Measurements from ENCODE around the gene BPIFB2.

The BPIFB2 gene

DNA sequence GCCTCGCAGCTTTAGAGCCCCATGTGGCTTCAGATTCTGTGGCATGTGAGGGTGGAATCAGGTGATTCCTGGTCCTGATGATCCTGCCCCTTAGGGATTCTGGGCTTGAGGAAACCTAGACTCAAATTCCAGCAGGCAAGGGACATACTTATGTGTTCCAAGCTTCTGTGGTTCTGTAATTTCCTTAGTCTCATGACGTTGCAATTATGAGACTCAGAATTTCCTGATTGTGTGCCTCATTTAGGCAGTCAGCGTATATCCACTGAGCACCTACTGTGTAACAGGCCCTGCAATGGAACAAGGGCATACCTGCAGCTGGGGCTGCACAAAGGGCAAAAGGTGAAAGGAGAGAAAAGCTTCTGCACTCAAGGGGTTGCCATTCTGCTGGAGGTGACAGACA, 60.3 kb downstream of the BPIFB2 start:
- in situ Hi-C loops (cut with MboI; ENCODE audit: low sequenced_read_pairs): no loop called here

DNA sequence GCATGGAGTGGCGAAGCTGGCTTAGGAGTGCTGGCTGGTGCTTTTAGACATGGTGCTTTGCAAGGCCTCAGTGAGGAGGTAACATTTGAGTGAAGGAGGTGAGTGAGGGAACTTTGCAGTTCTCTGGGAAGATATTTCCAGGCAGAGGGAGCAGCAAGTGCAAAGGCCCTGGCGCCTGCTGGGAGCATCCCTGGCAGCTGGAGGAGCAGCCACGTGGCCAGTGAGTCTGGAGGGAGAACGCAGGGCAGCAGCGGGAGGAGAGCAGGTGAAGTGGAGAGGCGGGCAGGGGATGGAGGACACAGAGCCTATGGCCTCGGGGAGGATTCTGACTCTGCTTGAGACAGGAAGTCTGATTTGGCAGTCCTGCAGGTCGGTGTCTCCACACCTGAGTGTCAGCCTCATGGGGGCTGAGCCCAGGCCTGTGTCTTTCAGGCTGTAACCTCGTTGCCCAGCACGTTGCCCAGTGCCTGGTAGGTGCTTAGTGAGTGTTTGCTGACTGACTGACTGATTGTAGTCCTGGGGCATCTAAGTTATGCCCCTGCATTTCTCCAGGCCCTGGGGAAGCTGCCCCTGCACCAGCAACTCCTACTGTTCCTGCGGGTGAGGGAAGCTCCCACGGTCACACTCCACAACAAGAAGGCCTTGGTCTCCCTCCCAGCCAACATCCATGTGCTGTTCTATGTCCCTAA, 60.9 kb downstream of the BPIFB2 start:
- in situ Hi-C loops (cut with MboI; ENCODE audit: low sequenced_read_pairs): no loop called here

DNA sequence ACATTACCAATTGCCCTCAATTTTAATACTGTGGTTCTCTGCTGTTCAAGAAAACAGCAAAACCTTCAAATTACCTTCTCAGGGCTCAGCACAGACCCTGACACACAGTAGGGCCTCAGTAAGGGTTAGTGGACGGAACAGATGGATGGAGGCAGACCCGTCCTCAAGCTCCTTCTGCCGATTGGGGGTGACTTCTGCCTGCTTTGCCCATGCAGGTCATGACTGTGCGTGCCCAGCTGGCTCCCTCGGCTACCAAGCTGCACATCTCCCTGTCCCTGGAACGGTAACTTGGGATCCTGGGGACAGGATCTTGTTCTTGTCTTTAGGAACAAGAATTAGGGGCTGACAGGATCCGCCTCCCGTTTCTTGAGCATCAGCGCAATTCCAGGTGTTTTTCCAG, 62.2 kb downstream of the BPIFB2 start:
- in situ Hi-C loops (cut with MboI; ENCODE audit: low sequenced_read_pairs): no loop called here

DNA sequence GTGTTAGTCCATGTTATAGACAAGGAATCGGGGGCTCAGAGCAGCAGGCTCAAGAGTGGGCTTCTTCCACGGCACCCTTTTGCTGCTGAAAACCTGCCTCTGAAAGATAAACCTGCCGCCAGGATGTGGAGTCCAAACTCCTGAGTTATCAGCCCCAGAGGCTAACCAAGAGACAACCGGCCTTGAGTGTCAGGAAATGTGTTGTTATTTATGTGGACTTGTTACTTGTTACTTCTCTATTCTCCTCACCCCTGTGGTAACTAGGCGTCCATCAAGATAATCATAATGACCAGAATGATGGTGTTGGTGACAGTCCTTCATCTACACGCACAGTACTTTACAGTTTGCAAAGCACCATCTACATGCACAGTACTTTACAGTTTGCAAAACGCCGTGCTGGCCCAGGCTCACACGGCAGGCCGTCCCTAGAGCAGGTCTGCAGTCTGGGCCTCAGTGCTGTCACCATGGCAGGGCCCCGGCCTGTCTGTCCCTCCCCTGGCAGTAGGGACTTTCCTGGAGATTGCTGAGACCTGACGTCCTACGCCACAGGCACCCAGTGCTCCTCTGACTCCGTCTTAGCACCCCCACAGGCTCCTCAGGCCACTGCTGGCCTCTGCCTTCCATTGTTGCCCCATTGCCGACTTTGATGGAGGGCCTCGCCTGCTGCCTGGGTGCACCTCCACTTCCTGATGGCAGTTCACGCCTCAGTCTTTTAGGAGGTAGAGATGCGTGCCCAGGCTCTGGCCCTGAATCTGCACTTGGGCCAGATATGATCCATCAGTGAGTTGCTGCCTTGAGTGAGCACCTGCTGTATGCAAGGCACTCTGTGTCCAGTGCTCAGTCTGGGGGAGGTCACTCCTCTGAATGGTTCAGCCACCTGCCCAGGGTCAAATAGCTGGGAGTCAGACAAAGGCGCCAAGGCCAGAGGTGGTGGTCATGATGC, 62.9 kb downstream of the BPIFB2 start:
- in situ Hi-C loops (cut with MboI; ENCODE audit: low sequenced_read_pairs): no loop called here

DNA sequence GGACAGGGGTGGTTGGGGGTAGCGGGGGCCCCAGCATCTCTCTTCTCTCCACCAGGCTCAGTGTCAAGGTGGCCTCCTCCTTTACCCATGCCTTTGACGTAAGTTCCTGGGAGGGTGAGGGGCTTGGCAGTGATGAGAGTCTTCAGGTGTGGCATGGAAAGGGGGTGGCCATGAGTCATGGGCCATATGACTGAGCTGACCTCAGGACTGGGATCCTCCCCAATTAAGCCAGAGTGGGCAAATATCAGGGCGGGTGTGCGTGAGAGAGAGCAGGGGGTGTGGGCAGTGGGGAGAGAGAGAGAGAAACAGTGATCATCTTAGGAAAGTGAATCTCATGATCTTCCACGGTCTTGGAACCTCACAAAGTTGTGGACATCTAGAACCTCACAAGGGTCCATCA, 63.7 kb downstream of the BPIFB2 start:
- in situ Hi-C loops (cut with MboI; ENCODE audit: low sequenced_read_pairs): no loop called here

DNA sequence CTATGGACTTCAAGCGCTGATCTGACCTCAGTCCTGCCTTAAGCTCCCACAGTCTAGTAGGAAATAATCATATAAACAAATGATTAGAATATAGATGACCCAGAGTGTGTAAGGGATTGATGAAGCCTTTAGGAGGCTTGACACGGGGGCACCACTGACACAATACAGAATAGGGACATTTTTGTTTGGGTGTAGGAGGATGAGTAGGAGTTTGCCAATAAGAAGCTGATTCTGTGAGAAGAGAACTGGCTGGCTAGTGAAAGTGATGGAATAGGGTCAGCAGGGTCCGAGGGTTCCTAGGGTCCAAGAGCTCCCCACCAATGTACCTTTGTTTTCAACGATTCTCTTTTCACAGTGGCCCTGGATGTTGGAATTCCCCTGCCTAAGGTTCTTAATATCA, 64.9 kb downstream of the BPIFB2 start:
- in situ Hi-C loops (cut with MboI; ENCODE audit: low sequenced_read_pairs): no loop called here

DNA sequence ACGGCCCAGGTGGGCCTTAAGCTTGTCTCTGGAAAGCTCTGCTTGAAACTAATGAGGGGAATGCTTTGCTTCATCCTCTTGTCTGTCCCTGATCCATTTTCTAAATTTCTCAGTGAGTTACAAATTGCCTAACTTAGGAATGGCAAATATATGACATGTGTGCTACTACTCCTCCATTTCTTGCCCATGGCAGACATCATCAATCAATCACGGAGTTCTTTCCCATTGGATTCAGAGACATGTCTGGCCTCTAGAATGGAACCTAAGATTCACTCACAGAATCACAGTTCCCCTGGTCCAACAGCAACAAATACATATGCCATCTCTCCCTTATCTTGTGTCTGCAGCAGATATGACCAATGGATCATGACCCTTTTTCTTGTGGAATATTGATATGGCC, 65.3 kb downstream of the BPIFB2 start:
- in situ Hi-C loops (cut with MboI; ENCODE audit: low sequenced_read_pairs): no loop called here

All from HL-60/S4 treated with phorbol 12-myristate 13-acetate at 8.2 ng/mL for 4 days and 3 days (cell line).